Hepatocyte (in vitro differentiated cells): ENCODE data around the gene TYR.

Experiments used
- EZH2 ChIP-seq: fragments of 200-600 bp; sonication (generic); IDR thresholded peaks from 2 replicates; pipeline ENCODE4 v1.6.1; 2016; ENCODE audit warnings: antibody characterized with exemption, mild to moderate bottlenecking, borderline replicate concordance
- EZH2phosphoT487 ChIP-seq: fragments of 200-600 bp; sonication (generic); IDR thresholded peaks from one replicate; pipeline ENCODE4 v1.6.1; 2018; ENCODE audit warnings: antibody characterized with exemption, mild to moderate bottlenecking, low read depth, moderate library complexity; ENCODE audit not compliant: unreplicated experiment, severe bottlenecking
- TF ChIP-seq, protein P1 (sequence below): fragments of 200-600 bp; sonication (generic); IDR thresholded peaks from 2 replicates; pipeline ENCODE4 v1.5.1; 2016; ENCODE audit warnings: antibody characterized with exemption, mild to moderate bottlenecking; ENCODE audit not compliant: poor library complexity

DNA sequence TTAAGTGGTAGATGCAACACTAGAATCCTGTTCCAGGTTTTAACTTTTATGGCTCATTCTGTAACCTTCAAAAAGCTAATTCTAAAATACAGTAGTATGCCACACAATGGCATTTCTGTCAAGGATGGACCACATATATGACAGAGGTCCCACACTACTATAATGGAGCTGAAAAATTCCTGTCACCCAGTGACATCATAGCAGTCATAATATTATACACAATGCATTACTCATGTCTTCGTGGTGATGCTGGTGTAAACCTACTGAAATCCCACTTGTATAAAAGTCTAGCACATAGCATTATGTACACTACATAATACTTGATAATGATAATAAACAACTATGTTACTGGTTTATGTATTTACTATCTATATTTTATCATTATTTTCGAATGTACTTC, 12.1 kb downstream of the TYR start:
- TF ChIP-seq, protein P1, sequence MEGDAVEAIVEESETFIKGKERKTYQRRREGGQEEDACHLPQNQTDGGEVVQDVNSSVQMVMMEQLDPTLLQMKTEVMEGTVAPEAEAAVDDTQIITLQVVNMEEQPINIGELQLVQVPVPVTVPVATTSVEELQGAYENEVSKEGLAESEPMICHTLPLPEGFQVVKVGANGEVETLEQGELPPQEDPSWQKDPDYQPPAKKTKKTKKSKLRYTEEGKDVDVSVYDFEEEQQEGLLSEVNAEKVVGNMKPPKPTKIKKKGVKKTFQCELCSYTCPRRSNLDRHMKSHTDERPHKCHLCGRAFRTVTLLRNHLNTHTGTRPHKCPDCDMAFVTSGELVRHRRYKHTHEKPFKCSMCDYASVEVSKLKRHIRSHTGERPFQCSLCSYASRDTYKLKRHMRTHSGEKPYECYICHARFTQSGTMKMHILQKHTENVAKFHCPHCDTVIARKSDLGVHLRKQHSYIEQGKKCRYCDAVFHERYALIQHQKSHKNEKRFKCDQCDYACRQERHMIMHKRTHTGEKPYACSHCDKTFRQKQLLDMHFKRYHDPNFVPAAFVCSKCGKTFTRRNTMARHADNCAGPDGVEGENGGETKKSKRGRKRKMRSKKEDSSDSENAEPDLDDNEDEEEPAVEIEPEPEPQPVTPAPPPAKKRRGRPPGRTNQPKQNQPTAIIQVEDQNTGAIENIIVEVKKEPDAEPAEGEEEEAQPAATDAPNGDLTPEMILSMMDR = no peak
- TF ChIP-seq EZH2 = no peak
- TF ChIP-seq EZH2phosphoT487 = no peak
